ENCODE data around the gene FNBP1. TPM values are rescaled to one million over a fixed set of nuclear protein-coding genes. Genes with fewer than 3 reads are reported as not detected.

FNBP1 gene
- total RNA-seq, 4 donors from 2014 or later, result 13.3 to 30.0 (median 17.9) TPM

GRCh38 chr9:129873563-129874190 lies 169.3 kb downstream of the FNBP1 start:
- intact Hi-C loops (cut with DNase I; ENCODE audit: low total_unique reads) (no loop called here), in situ Hi-C loops (cut with MboI; ENCODE audit: low sequenced_read_pairs in 4 of 4) (no loop called here)
- H3K4me1 ChIP-seq, result no peaks in the 10 kb centered on the region
- H3K27me3 ChIP-seq, result no peaks in the 10 kb centered on the region
- no peak for ATAC-seq
- TF ChIP-seq POLR2A (IDR thresholded peaks at IDR 0.05), result no peak
- TF ChIP-seq CTCF (IDR thresholded peaks at IDR 0.05 in 4 of 5, conservative IDR thresholded peaks at IDR 0.05 in 1 of 5), result no peak
- H3K27ac ChIP-seq, result no peak overlapping the region
- no peak for DNase-seq
- peaks cover 0 to 39% of the 10 kb centered on the region in 2 donors for H3K36me3 ChIP-seq
- no peaks in the 10 kb centered on the region for H3K9me3 ChIP-seq
- H3K4me3 ChIP-seq, result no peak overlapping the region

- peaks cover 0 to 39% of the 10 kb centered on the region in 2 donors for H3K36me3 ChIP-seq
- H3K4me1 ChIP-seq, result no peaks in the 10 kb centered on the region
- H3K27ac ChIP-seq, result no peak overlapping the region
- no peaks in the 10 kb centered on the region for H3K9me3 ChIP-seq
- no peak for ATAC-seq
- intact Hi-C loops (cut with DNase I; ENCODE audit: low total_unique reads) (no loop called here), in situ Hi-C loops (cut with MboI; ENCODE audit: low sequenced_read_pairs in 4 of 4) (no loop called here)
- H3K4me3 ChIP-seq, result no peak overlapping the region
- TF ChIP-seq CTCF (IDR thresholded peaks at IDR 0.05 in 4 of 5, conservative IDR thresholded peaks at IDR 0.05 in 1 of 5) (no peak), POLR2A (IDR thresholded peaks at IDR 0.05) (no peak)
- DNase-seq, result no peak
- H3K27me3 ChIP-seq, result no peaks in the 10 kb centered on the region
Measured at GRCh38 chr9:129871046-129871445, 171.9 kb downstream of the FNBP1 start.

- no peaks in the 10 kb centered on the region for H3K27me3 ChIP-seq
Measured at GRCh38 chr9:129869585-129870501, 173.1 kb downstream of the FNBP1 start.

GRCh38 chr9:129868872-129869486 lies 174.0 kb downstream of the FNBP1 start:
- TF ChIP-seq CTCF (IDR thresholded peaks at IDR 0.05 in 4 of 5, conservative IDR thresholded peaks at IDR 0.05 in 1 of 5), result no peak
- Histone ChIP-seq H3K4me3 (no peak overlapping the region), H3K27me3 (no peaks in the 10 kb centered on the region), H3K36me3 (peaks cover 0 to 27% of the 10 kb centered on the region in 2 donors), H3K9me3 (no peaks in the 10 kb centered on the region), H3K27ac (no peak overlapping the region), H3K4me1 (no peaks in the 10 kb centered on the region)
- in situ Hi-C loops (cut with MboI; ENCODE audit: low sequenced_read_pairs in 4 of 4) (no loop called here), intact Hi-C loops (cut with DNase I; ENCODE audit: low total_unique reads) (no loop called here)
- no peak for DNase-seq
- ATAC-seq, result no peak

More at GRCh38 chr9:129869585-129870501, 173.1 kb downstream of the FNBP1 start:
- TF ChIP-seq CTCF (IDR thresholded peaks at IDR 0.05 in 4 of 5, conservative IDR thresholded peaks at IDR 0.05 in 1 of 5) (no peak), POLR2A (IDR thresholded peaks at IDR 0.05) (no peak)
- in situ Hi-C loops (cut with MboI; ENCODE audit: low sequenced_read_pairs in 4 of 4) (no loop called here), intact Hi-C loops (cut with DNase I; ENCODE audit: low total_unique reads) (no loop called here)
- ATAC-seq (no peak), DNase-seq (no peak)
- no peak overlapping the region for H3K4me3 ChIP-seq
- H3K27ac ChIP-seq, result no peak overlapping the region
- peaks cover 0 to 34% of the 10 kb centered on the region in 2 donors for H3K36me3 ChIP-seq
- H3K4me1 ChIP-seq, result no peaks in the 10 kb centered on the region
- no peaks in the 10 kb centered on the region for H3K9me3 ChIP-seq
